Left cardiac atrium (tissue), 2 donors: ENCODE measurements around the gene GDI2. TPM values are rescaled to one million over a fixed set of nuclear protein-coding genes. Genes with fewer than 3 reads are reported as not detected.

Source experiments
- total RNA-seq, 2 donors: library from RNA; stranded (reverse); fragmentation: NEBNext Ultra II Directional; extraction: Animal tissue kit (Norgen Biotek cat#: 25700); gene quantifications; one replicate each; pipeline ENCODE4 v1.2.1, GENCODE V29; 2021
- donor health status: DM: no; HTN: yes; CAD: no; lungs with severe emphysema.
- donor health status: DM: yes; HTN: yes; CAD: no.

Gene GDI2
- total RNA-seq, 2 donors from 2014 or later: 107 to 120 TPM

Other genes with a start within 250 kb of the GDI2 start
- 10 to 100 TPM; 17.1 to 19.1 TPM for gene ASB13, start 146.8 kb downstream of the GDI2 start, total RNA-seq
- 10 to 100 TPM; 32.1 to 49.2 TPM for gene TASOR2, start 128.6 kb downstream of the GDI2 start, total RNA-seq
- gene ANKRD16, start 76.5 kb upstream of the GDI2 start, total RNA-seq: 1 to 10 TPM; 2.8 to 4.2 TPM
- 10 to 100 TPM; 67.4 to 85.1 TPM for gene FBH1, start 76.8 kb upstream of the GDI2 start, total RNA-seq
- 10 to 100 TPM; 10.9 to 15.7 TPM for gene IL15RA, start 164.1 kb upstream of the GDI2 start, total RNA-seq
- gene IL2RA, start 248.9 kb upstream of the GDI2 start, total RNA-seq: 1 to 10 TPM; 2.7 to 6.3 TPM